Measurements from ENCODE around the gene ADSS1. TPM values are rescaled to one million over a fixed set of nuclear protein-coding genes. Genes with fewer than 3 reads are reported as not detected.

Gene ADSS1
- total RNA-seq, 4 donors from 2014 or later = 2.8 to 12.4 (median 9.0) TPM

DNA sequence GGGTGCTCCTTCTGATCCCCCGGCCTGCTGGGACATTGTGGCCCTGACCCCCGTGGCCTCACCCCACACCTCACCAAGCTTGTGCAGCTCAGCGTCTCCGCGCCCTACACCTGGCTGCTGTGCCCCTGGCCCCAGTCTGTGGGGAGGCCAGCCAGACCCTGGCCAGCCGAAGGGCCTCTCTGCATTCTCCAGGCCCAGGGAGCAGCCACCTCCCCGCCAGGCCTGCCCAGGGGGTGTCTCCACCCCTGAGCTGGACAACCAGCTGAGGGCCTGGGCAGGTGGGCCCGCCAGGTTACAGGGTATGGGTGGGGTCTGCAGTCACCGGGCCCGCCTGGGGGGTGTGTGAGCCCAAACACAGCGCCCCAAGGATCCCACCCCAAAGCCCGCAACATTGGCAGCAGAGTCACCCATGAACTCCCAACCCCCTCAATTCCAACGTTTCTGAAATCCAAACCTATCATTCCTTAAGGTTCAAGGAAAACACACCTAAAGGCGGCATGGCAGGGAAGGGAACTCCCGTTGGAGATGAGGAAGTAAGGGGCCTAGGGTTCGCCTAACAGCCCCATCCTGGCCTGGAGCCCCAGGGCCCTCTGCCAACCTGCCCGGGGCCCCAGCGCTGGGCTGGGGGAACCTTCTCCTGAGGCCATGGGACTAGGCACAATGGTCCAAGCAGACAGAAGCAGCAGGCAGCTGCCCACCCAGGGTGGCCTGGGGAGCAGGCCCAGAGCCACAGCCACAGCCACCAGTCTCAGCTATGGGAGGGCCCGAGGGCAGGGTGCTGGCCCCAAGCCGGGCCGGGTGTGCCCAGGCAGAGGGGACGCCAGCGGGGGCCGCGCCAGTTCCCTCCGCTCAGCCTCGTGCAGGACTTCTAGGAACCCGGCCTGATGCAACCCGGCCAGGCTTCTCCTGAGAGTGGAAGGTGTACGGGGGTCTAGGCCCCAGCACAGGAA, 63.0 kb downstream of the ADSS1 start:
- no peaks in the 10 kb centered on the region for H3K9me3 ChIP-seq
- H3K4me1 ChIP-seq = peaks cover 72% of the 10 kb centered on the region
- H3K27me3 ChIP-seq = no peaks in the 10 kb centered on the region
- TF ChIP-seq, protein P1, sequence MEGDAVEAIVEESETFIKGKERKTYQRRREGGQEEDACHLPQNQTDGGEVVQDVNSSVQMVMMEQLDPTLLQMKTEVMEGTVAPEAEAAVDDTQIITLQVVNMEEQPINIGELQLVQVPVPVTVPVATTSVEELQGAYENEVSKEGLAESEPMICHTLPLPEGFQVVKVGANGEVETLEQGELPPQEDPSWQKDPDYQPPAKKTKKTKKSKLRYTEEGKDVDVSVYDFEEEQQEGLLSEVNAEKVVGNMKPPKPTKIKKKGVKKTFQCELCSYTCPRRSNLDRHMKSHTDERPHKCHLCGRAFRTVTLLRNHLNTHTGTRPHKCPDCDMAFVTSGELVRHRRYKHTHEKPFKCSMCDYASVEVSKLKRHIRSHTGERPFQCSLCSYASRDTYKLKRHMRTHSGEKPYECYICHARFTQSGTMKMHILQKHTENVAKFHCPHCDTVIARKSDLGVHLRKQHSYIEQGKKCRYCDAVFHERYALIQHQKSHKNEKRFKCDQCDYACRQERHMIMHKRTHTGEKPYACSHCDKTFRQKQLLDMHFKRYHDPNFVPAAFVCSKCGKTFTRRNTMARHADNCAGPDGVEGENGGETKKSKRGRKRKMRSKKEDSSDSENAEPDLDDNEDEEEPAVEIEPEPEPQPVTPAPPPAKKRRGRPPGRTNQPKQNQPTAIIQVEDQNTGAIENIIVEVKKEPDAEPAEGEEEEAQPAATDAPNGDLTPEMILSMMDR (IDR thresholded peaks at IDR 0.05) = no peak
- no peak for TF ChIP-seq POLR2A (IDR thresholded peaks at IDR 0.05)
- no peak for TF ChIP-seq POLR2AphosphoS5 (IDR thresholded peaks at IDR 0.05)
- TF ChIP-seq EP300 (IDR thresholded peaks at IDR 0.05) = no peak
- DNase-seq (ENCODE audit: low spot score in 2 of 2) = no peak
- peaks cover 35% of the 10 kb centered on the region for H3K36me3 ChIP-seq
- WGBS = 69% methylated on average over 18 of the region's 30 CpGs
- peak overlapping the region; percentile 15 for H3K27ac ChIP-seq
- H3K4me3 ChIP-seq = no peak overlapping the region

DNA sequence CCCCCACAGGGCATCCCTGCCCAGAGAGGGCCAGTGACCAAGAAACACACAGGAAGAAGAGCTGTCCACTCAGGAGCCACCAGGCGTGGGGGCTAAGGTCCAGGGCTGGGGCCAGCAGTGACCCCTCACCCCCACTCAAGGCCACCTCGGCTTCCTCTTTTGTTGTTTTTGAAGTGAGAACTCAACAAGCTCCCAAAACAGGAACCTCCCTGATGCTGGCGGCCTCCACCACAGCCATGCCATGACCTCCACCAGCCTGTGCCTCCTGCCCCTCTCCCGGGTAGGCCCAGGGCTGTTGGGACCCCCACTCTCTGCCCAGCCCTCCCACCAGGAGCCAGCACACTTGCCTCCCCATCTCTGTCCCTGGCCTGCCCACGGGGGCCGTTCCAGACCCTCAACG, 63.7 kb downstream of the ADSS1 start:
- no peak overlapping the region for H3K27ac ChIP-seq
- TF ChIP-seq POLR2A (IDR thresholded peaks at IDR 0.05) (no peak), EP300 (IDR thresholded peaks at IDR 0.05) (no peak), POLR2AphosphoS5 (IDR thresholded peaks at IDR 0.05) (no peak)
- TF ChIP-seq, protein P1 (IDR thresholded peaks at IDR 0.05) = no peak

DNA sequence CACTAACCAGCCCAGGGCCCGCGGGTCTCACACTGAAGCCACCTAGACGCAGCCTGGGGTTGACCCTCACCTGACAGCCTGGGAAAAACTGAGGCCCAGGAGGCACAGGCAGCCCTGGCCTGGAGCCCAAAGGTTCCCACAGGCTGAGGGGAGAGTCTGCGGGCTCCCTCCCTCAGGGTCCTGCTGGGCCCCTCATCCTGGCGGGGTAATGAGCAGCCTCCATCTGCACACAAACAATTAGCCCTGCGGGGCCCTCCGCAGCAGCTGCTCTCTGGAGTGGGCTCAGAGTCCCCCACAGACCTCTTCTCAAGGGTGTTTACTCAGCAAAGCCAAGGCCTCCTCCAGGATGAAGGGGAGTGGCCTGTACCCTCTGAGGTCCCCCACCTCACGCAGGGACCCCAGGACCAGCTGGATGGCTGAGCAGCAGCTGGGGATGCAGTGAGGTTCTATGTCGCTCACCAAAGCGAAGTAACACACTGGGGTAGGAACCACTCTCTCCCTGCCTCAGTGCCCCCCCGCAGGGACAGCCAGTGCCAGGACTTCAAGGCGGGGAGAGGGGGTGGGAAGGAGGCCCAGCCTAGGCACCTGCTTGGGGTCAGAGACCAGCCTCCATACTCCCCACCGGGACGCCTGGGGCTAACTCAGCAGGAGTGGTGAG, 64.3 kb downstream of the ADSS1 start:
- no peak for TF ChIP-seq EP300 (IDR thresholded peaks at IDR 0.05)
- Histone ChIP-seq H3K36me3 (peaks cover 35% of the 10 kb centered on the region), H3K9me3 (no peaks in the 10 kb centered on the region), H3K27me3 (no peaks in the 10 kb centered on the region), H3K27ac (no peak overlapping the region), H3K4me3 (no peak overlapping the region), H3K4me1 (peaks cover 85% of the 10 kb centered on the region)
- no peak for DNase-seq (ENCODE audit: low spot score in 2 of 2)
- WGBS = 80% methylated on average over 7 of the region's 14 CpGs

More for the DNA sequence above, 63.7 kb downstream of the ADSS1 start:
- H3K4me3 ChIP-seq = no peak overlapping the region
- H3K9me3 ChIP-seq = no peaks in the 10 kb centered on the region
- H3K27me3 ChIP-seq = no peaks in the 10 kb centered on the region
- DNase-seq (ENCODE audit: low spot score in 2 of 2) = no peak
- WGBS = 74% methylated on average over 3 of the region's 7 CpGs
- peaks cover 35% of the 10 kb centered on the region for H3K36me3 ChIP-seq
- H3K4me1 ChIP-seq = peaks cover 79% of the 10 kb centered on the region

DNA sequence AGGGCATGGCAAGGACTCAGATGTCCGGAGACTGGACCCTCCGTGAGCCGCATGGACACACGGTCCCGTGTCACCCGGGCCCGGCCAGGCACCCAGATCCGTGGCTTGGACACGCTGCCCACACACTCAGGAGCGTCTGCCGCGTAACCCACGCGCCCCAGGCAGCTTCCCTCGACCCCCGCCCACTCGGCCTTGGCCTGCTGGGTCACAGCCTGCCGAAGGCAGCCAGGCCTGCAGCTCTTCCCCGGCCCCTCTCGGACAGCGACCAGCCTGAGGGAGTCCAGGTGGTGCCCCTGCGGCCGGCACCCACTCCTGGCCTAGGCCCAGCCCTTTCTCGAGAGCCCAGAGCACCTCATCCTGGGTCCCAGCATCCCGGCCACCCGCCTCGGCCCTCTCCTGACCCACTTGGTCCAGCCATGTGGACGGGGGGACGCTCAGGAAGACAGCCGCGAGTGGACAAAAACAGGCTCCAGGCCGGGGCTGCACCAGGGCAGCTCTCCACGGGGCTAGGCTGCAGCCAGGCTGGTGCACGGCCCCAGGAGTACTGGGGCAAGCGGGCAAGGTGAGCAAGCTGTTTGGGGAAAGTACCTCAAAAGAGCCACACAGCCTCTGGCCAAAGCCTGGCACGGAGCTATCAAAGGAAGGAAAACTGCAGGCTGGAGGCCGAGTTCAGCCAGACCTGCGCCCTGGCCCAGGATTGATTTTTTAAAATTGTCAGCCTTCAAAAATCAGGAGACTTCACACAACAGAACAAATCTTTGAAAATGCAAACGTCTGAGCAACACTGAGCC, 65.0 kb downstream of the ADSS1 start:
- Histone ChIP-seq H3K4me3 (no peak overlapping the region), H3K27ac (no peak overlapping the region), H3K36me3 (peaks cover 35% of the 10 kb centered on the region), H3K9me3 (no peaks in the 10 kb centered on the region), H3K4me1 (peaks cover 88% of the 10 kb centered on the region), H3K27me3 (no peaks in the 10 kb centered on the region)
- 84% methylated on average over 11 of the region's 39 CpGs for WGBS
- DNase-seq (ENCODE audit: low spot score in 2 of 2) = no peak
- no peak for TF ChIP-seq POLR2A (IDR thresholded peaks at IDR 0.05)
- no peak for TF ChIP-seq EP300 (IDR thresholded peaks at IDR 0.05)
- no peak for TF ChIP-seq POLR2AphosphoS5 (IDR thresholded peaks at IDR 0.05)
- TF ChIP-seq, protein P1 (IDR thresholded peaks at IDR 0.05) = no peak

DNA sequence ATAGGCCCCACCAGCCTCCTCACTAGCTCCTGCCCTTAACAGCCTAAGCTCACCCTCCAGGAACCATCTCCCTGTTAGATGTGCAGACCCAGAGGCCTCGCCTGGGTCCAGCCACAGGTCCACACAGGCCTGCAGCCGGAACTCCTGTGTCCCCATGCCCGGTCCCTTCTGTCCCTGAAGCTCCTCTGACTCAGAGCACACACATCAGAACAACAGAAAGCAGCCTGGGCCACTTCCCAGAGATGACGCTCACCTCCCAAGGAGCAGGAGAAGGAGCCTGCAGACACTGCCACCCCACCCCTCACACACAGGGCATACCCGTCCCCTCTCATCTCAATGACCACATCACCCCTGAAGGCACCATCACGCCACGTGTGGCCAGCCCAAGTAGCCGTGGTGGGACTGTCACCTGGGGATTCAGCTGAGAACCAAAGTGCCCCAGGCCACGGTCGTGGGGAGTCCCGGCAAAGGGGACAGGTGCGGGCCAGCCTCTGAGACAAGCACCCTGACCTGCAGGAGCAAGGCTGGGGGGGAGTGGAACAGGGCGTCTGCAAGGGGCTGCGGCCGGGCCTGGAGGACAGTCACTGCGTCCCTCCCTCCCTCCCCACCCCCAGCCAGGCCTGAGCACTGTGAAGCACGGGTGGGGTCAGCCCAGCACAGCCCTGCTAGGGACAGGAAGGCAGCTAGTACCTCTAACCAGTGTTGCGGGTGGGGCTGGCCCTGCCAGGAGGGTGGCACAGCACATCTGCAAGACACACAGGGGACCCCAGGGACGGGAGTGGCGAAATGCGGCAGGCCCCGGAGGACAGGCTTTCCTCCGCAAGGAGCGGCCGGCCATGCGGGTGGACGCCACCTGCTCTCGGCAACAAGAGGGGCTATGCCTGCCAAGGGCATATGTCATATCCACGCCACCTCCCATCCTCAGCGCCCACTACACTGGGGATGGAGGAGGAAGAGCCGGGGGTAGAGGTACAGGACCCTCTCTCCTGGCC, 66.0 kb downstream of the ADSS1 start:
- DNase-seq (ENCODE audit: low spot score in 2 of 2) = no peak
- no peak for TF ChIP-seq POLR2A (IDR thresholded peaks at IDR 0.05)
- TF ChIP-seq, protein P1 (IDR thresholded peaks at IDR 0.05) = no peak
- TF ChIP-seq POLR2AphosphoS5 (IDR thresholded peaks at IDR 0.05) = no peak
- no peak for TF ChIP-seq EP300 (IDR thresholded peaks at IDR 0.05)
- H3K27me3 ChIP-seq = no peaks in the 10 kb centered on the region
- no peak overlapping the region for H3K4me3 ChIP-seq
- H3K36me3 ChIP-seq = peaks cover 35% of the 10 kb centered on the region
- H3K4me1 ChIP-seq = peaks cover 89% of the 10 kb centered on the region
- WGBS = 87% methylated on average over 22 of the region's 31 CpGs
- no peak overlapping the region for H3K27ac ChIP-seq
- H3K9me3 ChIP-seq = no peaks in the 10 kb centered on the region

Data from suprapubic skin (tissue), 4 donors.